ENCODE measurements around the gene RIBC2. TPM values are rescaled to one million over a fixed set of nuclear protein-coding genes. Genes with fewer than 3 reads are reported as not detected.

Gene RIBC2
- polyA plus RNA-seq, 6 donors from 2014 or later, result 0.20 TPM; not detected in 5

DNA sequence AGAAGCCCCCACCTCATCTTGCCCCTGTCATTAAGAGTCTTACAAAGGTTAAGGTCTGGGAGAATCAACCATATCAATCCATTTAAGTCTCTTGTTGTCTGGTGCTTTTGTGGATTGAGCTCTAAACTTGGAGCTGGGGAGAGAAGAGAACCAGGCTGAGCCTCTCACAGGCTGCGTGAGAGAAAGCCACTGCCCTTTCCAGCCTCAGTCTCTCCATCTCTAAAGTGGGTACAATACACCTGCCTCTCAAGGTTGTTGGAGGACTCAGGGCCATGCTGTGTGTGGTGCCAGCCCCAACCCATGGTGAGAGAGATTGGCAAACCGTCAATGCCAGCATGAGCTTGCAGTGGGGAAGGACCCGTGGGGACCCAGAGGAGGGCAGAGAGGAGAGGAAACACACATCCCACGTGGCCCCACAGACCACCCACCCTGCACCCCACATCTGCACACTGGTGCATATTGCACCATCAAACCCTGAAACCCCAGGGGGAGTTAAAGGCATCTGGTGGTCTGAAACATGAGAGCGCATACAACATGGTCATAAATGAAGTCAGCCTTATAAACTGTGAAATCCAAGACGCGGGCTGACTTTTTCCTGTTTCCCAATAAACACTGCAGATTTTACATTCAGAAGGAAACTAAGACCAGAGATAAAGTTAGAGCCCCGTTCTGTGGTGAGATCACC is 61.7 kb downstream of the RIBC2 start:
- Mint-ChIP-seq H3K36me3 (no peaks in the 10 kb centered on the region), H3K9me3 (peaks cover 0 to under 1% (median 0%) of the 10 kb centered on the region in 7 donors), H3K4me3 (no peak overlapping the region), H3K4me1 (no peaks in the 10 kb centered on the region), H3K27me3 (peaks cover 0 to 49% (median 42%) of the 10 kb centered on the region in 3 donors), H3K27ac (no peak overlapping the region)
- no peak for DNase-seq
- ATAC-seq (ENCODE audit: low read depth in 2 of 2), result no peak

DNA sequence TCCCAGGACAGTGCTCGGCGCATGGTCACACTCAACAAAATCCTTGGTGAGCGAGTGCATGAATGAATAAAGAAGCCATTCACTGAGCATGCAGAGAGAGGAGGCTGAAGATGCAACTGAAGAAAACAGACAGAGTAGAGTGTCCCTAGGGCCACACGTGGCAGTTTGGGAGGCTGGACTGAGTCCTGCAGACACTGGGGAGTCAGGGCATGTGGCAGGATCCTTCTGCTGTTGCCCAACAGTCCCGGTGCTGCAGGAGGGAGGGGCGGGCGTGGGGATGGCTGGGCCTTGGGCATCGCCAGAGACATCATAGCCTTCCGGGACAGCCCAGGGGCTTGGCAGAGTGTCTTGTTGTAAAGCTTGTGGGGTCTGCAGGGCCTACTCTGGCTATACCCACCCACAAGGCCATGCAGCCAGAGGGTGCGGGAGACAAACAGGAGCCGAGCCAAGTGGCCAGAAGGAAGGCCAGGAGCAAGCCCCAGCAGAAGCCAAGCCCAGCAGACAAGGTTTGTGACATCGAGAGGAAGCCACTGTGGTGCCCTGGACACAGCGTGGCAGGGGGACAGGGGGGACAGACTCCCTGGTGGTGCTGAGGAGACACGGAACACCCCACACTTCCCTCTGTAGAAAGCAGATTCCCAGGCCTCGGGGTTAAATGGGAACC is 62.5 kb downstream of the RIBC2 start:
- Mint-ChIP-seq H3K9me3 (peaks cover 0 to 9% (median 4%) of the 10 kb centered on the region in 7 donors), H3K36me3 (no peaks in the 10 kb centered on the region), H3K27me3 (peaks cover 4 to 47% (median 45%) of the 10 kb centered on the region in 3 donors), H3K4me3 (no peak overlapping the region), H3K27ac (no peak overlapping the region), H3K4me1 (no peaks in the 10 kb centered on the region)
- no peak for DNase-seq
- no peak for ATAC-seq (ENCODE audit: low read depth in 2 of 2)

DNA sequence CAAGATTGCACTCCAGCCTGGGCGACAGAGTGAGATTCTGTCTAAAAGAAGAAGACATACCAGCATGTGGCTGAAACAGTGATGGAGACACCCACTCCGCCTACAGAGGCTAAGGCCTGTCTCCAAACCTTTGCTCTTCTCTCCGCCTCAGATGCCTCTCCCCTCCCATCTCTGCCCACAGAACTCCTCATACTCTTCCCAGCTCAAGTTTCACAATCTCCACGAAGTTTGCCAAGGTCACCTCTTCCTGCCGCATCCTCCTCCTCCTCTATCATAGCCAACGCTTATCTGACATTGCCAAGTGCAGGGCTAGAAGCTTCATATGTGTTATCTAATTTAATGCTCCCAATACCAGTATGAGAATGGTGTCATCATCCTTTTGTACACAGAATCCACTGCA is 63.3 kb downstream of the RIBC2 start:
- ATAC-seq (ENCODE audit: low read depth in 2 of 2), result no peak
- H3K27ac Mint-ChIP-seq, result no peak overlapping the region
- H3K27me3 Mint-ChIP-seq, result peaks cover 4 to 44% (median 40%) of the 10 kb centered on the region in 3 donors
- no peak overlapping the region for H3K4me3 Mint-ChIP-seq
- no peaks in the 10 kb centered on the region for H3K36me3 Mint-ChIP-seq
- H3K4me1 Mint-ChIP-seq, result no peaks in the 10 kb centered on the region
- DNase-seq, result no peak
- peaks cover 0 to 13% (median 6%) of the 10 kb centered on the region in 7 donors for H3K9me3 Mint-ChIP-seq

DNA sequence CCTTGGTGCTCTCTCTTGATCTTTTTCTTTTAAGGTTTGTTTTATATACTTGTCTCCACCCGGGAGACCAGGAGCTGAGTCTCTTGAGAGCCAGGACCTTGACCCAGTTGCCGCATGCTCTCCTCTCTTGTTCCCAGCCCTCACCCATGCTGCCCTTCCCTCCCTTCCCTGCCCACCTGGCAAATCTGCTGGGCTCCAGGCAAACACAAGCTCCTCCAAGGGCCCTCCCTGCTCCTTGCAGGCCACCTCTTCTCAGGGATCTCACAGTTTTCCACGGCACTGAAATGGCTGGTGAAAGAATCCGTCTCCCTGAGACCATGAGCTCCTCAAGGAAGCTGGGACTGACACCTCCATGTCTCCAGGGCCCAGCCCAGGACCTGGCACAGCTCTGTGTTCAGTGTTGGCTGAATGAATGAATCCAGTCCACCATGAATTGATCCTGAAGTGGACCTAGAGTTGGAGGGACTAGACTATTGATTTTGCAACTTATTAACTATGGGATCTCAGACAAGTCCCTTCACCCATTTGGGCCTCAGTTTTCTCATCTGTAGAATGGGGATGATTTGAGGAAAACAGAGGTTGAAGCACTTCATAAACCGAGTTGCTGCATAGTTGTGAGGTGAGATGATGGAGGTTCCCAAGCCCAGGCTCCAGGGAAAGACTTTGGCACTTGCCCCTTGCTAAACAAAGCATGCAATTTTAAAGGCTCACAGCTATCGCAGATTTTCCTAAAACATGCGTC is 64.0 kb downstream of the RIBC2 start:
- Mint-ChIP-seq H3K4me1 (no peaks in the 10 kb centered on the region), H3K36me3 (no peaks in the 10 kb centered on the region), H3K27me3 (peaks cover 4 to 48% (median 40%) of the 10 kb centered on the region in 3 donors), H3K27ac (no peak overlapping the region), H3K4me3 (no peak overlapping the region), H3K9me3 (peaks cover 0 to 13% (median 6%) of the 10 kb centered on the region in 7 donors)
- ATAC-seq (ENCODE audit: low read depth in 2 of 2) (no peak), DNase-seq (no peak)

DNA sequence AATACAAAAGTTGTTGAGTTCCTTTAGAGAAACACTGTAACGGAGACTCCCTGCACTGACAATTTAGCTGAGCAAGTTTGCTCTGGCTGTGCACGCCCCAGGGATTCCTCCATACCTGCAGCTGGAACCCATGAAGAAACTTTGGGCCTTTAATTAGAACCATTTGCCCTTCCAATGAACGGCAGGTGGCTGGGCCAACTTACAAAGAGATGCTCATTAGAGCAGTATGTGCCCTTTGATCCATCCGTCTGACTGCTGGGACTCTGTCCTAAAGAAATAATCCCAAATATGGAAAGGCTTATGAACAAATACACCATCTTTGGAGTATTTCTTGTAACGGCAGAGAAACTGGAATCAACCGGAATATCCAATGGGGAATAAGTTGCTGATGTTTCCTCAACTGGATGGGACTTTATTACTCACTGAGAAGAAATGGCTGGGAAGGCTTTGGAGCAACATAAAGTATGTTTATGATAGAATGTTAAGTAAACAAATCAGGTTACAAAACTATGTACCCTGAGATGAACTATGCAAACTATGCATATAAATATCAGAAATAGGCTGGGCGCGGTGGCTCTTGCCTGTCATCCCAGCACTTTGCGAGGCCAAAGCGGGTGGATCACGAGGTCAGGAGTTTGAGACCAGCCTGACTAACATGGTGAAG is 64.7 kb downstream of the RIBC2 start:
- ATAC-seq (ENCODE audit: low read depth in 2 of 2) (no peak), DNase-seq (no peak)
- Mint-ChIP-seq H3K36me3 (no peaks in the 10 kb centered on the region), H3K9me3 (peaks cover 0 to 13% (median 6%) of the 10 kb centered on the region in 7 donors), H3K4me1 (no peaks in the 10 kb centered on the region), H3K27ac (no peak overlapping the region), H3K27me3 (peaks cover 4 to 49% (median 42%) of the 10 kb centered on the region in 3 donors), H3K4me3 (no peak overlapping the region)

DNA sequence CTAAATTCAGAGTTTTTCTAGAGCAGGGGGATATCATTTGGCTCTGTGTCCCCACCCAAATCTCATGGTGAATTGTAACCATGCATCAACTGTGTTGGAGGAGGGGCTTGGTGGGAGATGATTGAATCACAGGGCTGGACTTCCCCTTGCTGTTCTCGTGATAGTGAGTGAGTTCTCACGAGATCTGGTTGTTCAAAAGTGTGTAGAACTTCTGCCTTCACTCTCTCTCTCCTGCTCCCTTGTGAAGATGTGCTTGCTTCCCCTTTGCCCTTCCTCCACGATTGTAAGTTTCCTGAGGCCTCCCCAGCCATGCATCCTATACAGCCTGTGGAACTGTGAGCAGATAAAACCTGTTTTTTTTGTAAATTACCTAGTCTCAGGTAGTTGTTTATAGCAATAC is 67.2 kb downstream of the RIBC2 start:
- Mint-ChIP-seq H3K27ac (no peak overlapping the region), H3K4me3 (no peak overlapping the region), H3K36me3 (no peaks in the 10 kb centered on the region), H3K27me3 (peaks cover 8 to 44% (median 38%) of the 10 kb centered on the region in 3 donors), H3K4me1 (no peaks in the 10 kb centered on the region), H3K9me3 (peaks cover 0 to 13% (median 6%) of the 10 kb centered on the region in 7 donors)
- no peak for DNase-seq
- no peak for ATAC-seq (ENCODE audit: low read depth in 2 of 2)

DNA sequence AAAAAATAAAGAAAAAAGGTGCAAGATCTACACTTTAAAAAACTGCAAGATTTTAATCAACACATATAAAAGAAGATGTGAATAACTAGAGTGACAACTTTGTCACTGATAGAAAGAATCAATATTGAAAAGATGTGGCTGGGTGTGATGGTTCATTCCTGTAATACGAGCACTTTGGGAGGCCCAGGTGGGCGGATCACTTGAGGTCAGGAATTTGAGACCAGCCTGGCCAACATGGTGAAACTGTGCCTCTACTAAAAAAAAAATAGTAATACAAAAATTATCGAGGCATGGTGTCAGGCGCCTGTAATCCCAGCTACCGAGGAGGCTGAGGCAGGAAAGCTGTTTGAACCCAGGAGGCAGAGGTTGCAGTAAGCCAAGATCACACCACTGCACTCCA is 68.2 kb downstream of the RIBC2 start:
- peak overlapping the region in 1 of 6 donors; percentile 24 for H3K27ac Mint-ChIP-seq
- peaks cover 11 to 41% (median 31%) of the 10 kb centered on the region in 3 donors for H3K27me3 Mint-ChIP-seq
- no peaks in the 10 kb centered on the region for H3K4me1 Mint-ChIP-seq
- DNase-seq, result no peak
- no peak overlapping the region for H3K4me3 Mint-ChIP-seq
- no peak for ATAC-seq (ENCODE audit: low read depth in 2 of 2)
- no peaks in the 10 kb centered on the region for H3K36me3 Mint-ChIP-seq
- H3K9me3 Mint-ChIP-seq, result peaks cover 0 to 13% (median 6%) of the 10 kb centered on the region in 7 donors

Other genes starting within 250 kb of the RIBC2 start
- gene NUP50, start 249.8 kb upstream of the RIBC2 start, polyA plus RNA-seq (ENCODE audit: low read depth in 6 of 6), result 10 to 100 TPM; 26.9 to 49.7 (median 39.1) TPM
- 1 to 10 TPM; 2.8 to 5.7 (median 5.0) TPM for gene KIAA0930, start 172.8 kb upstream of the RIBC2 start, polyA plus RNA-seq (ENCODE audit: low read depth in 6 of 6)
- under 1 TPM in 2 of 6 donors, not detected in 4; 0.55 to 0.57 TPM for gene UPK3A, start 128.7 kb upstream of the RIBC2 start, polyA plus RNA-seq (ENCODE audit: low read depth in 6 of 6)
- gene FAM118A, start 103.8 kb upstream of the RIBC2 start, polyA plus RNA-seq (ENCODE audit: low read depth in 6 of 6), result 10 to 100 TPM; 11.2 to 72.1 (median 37.0) TPM
- gene SMC1B, start 94 bp upstream of the RIBC2 start, polyA plus RNA-seq (ENCODE audit: low read depth in 6 of 6), result not detected
- not detected for gene FBLN1, start 89.2 kb downstream of the RIBC2 start, polyA plus RNA-seq (ENCODE audit: low read depth in 6 of 6)

Data from naive B cell (primary cell).